Activated naive CD4-positive, alpha-beta T cell treated with anti-CD3 and anti-CD28 coated beads, Interleukin-2, amount 50 U/mL, for 16 hours (primary cell): ENCODE data around the gene TTN.

Source experiments
- DNase-seq: peaks from one replicate; pipeline ENCODE4 v3.0.0-alpha.2; 2020

The TTN gene

GRCh38 chr2:178480227-178481181 lies 326.7 kb downstream of the TTN start, which contains the start of gene PLEKHA3:
PLEKHA3 (plus strand) TSS chr2:178480457; CDS start chr2:178480870, 413 bp downstream.
- peak; percentile 63 for DNase-seq

GRCh38 chr2:178479758-178480226 lies 327.4 kb downstream of the TTN start:
- DNase-seq = no peak

GRCh38 chr2:178479275-178479616 lies 328.0 kb downstream of the TTN start:
- no peak for DNase-seq

- peak; percentile 82 for DNase-seq
These were observed 328.6 kb downstream of the TTN start, which contains the start of gene FKBP7 for GRCh38 chr2:178478439-178479274. FKBP7 (minus strand) TSS chr2:178478600; CDS start chr2:178478499, 101 bp downstream.

DNA sequence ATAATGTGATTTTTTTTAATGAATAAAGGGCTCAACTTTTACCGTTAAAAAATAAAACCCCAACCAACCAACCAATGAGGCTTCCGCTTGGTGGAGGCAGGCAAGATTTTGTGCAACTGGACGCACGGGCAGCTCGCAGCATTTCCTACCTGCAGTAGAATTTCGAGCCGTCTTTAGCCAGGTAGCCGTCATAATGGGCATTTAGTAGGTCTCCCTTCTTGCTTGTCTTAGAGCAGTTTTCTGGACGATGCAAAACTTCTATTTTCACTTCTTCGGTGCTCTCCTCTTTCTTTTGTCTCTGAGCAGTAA lies 329.1 kb downstream of the TTN start:
- DNase-seq = no peak

DNA sequence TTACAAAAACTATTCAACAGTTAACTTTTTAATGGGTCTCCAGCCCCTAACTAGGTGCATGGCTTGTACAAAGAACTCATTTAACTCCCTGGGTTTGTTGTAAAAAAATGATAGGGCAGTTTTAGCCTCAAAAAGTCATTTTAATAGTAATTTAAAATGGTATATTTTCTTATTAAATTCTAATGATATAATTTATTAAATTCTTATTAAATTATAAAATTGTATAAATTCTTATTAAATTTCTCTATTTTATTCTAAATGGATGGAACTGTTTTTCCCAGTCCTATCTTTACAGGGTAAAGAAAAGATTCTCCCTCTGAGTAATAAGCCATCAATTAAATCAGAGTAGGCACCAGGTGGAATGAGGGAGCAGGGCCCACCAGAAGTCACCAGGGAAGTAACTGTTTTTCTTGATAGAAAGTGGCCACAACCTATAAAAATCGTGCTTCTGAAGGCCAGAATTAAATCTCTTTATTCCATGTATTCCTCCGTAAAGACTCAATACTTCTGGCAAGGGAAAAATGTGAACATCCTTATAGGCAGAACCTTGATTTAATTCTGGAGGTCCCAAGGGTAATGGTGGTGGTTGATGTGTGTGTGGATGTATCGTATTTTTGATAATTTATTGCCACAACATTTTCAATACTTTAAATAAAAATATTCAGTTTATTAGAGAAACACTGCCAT lies 329.6 kb downstream of the TTN start:
- DNase-seq = no peak

- DNase-seq = no peak
These were observed 330.7 kb downstream of the TTN start for GRCh38 chr2:178476477-178476876.
